Vagina (tissue), 2 donors: ENCODE measurements around the gene ATP6V0C.

Source experiments
- CTCF ChIP-seq, 3 experiments: fragments of 450-650 bp in 2 of 3; fragments of 200-600 bp in 1 of 3; sonication (generic) in 1 of 3; IDR thresholded peaks; one replicate each; pipeline ENCODE4 v1.5.1; 2017 to 2019; ENCODE audit warnings: antibody characterized with exemption in 3 of 3, mild to moderate bottlenecking in 2 of 3, moderate library complexity in 2 of 3
- POLR2A ChIP-seq, 2 donors: fragments of 450-650 bp; IDR thresholded peaks; one replicate each; pipeline ENCODE4 v1.6.1; 2017; ENCODE audit warnings: antibody characterized with exemption in 2 of 2, mild to moderate bottlenecking in 2 of 2, moderate library complexity in 2 of 2

- TF ChIP-seq CTCF (IDR thresholded peaks at IDR 0.05) (no peak), POLR2A (IDR thresholded peaks at IDR 0.05) (no peak)
These were observed 40.3 kb upstream of the ATP6V0C start for GRCh38 chr16:2473446-2473926.
